Lung (tissue), 12 donors: ENCODE data around the gene FNDC7. TPM values are rescaled to one million over a fixed set of nuclear protein-coding genes. Genes with fewer than 3 reads are reported as not detected.

Experiments
- ATAC-seq: fragments of 200-7000 bp; cut with Tn5 transposase; one replicate; pipeline ENCODE4 v1.9.1; 2020; ENCODE audit warnings: moderate number of reproducible peaks; ENCODE audit not compliant: insufficient read depth, low FRiP score
- DNase-seq, 3 donors: peaks; one replicate each; pipeline ENCODE4 v3.0.0-alpha.2; 2013 to 2017
- H3K27ac ChIP-seq, 2 donors: one replicate each; pipeline ENCODE4 v1.5.1; 2013; ENCODE audit warnings: mild to moderate bottlenecking in 2 of 2, moderate library complexity in 2 of 2, control low read depth in 1 of 2, inconsistent platforms in 1 of 2, low read depth in 1 of 2, low read length in 1 of 2
- H3K27me3 ChIP-seq, 3 donors: one replicate each; pipeline ENCODE4 v1.5.1; 2013; ENCODE audit warnings: low read length in 2 of 3; ENCODE audit not compliant: control insufficient read depth in 3 of 3, insufficient read depth in 3 of 3
- H3K36me3 ChIP-seq, 4 donors: one replicate each; pipeline ENCODE4 v1.5.1; 2013; ENCODE audit warnings: low read length in 4 of 4, mild to moderate bottlenecking in 1 of 4, moderate library complexity in 1 of 4; ENCODE audit not compliant: control insufficient read depth in 4 of 4, insufficient read depth in 4 of 4
- H3K4me1 ChIP-seq, 5 donors: one replicate each; pipeline ENCODE4 v1.5.1; 2013; ENCODE audit warnings: low read length in 5 of 5, mild to moderate bottlenecking in 2 of 5, moderate library complexity in 1 of 5; ENCODE audit not compliant: control insufficient read depth in 5 of 5, insufficient read depth in 5 of 5
- H3K4me3 ChIP-seq: one replicate; pipeline ENCODE4 v1.5.1; 2013; ENCODE audit warnings: mild to moderate bottlenecking, control low read depth, moderate library complexity
- H3K9ac ChIP-seq, 2 donors: one replicate each; pipeline ENCODE4 v1.5.1; 2013; ENCODE audit warnings: low read length in 2 of 2, control low read depth in 1 of 2; ENCODE audit not compliant: insufficient read depth in 1 of 2
- H3K9me3 ChIP-seq, 4 donors: one replicate each; pipeline ENCODE4 v1.5.1; 2013; ENCODE audit warnings: low read length in 3 of 4, mild to moderate bottlenecking in 1 of 4, moderate library complexity in 1 of 4; ENCODE audit not compliant: control insufficient read depth in 4 of 4, insufficient read depth in 3 of 4
- WGBS, 2 donors: extraction: QIAGEN DNeasy Blood & Tissue Kit; methylation state at CpG; one replicate each; pipeline ENCODE4 v1.1.7; 2013; 5-methylcytosine and 5-hydroxymethylcytosine counted together
- polyA plus RNA-seq, 2 donors: library from polyadenylated mRNA; stranded (reverse); fragments of 200-250 nt; gene quantifications; one replicate each; pipeline ENCODE4 v1.2.1, GENCODE V29; 2013
- total RNA-seq, 2 donors: library from RNA; depleted of rRNA in 1 of 2; stranded (reverse); fragments of >200 nt in 1 of 2; gene quantifications; one replicate each; pipeline ENCODE4 v1.2.1, GENCODE V29; 2014 to 2021
- TF ChIP-seq, protein P1 (sequence below): IDR thresholded peaks from 2 replicates; pipeline ENCODE4 v1.5.1; 2012; ENCODE audit warnings: mild to moderate bottlenecking; ENCODE audit errors: control extremely low read depth, extremely low read depth
- donor health status: control.
- donor health status: control.
- donor health status: Bipolar disorder and iron deficiency.
- donor health status: healthy.
- donor health status: DM: yes; HTN: yes; CAD: no.

Gene FNDC7
- total and polyA plus RNA-seq, 4 donors, result 0.01 to 0.06 (median 0.06) TPM; not detected in 1

DNA sequence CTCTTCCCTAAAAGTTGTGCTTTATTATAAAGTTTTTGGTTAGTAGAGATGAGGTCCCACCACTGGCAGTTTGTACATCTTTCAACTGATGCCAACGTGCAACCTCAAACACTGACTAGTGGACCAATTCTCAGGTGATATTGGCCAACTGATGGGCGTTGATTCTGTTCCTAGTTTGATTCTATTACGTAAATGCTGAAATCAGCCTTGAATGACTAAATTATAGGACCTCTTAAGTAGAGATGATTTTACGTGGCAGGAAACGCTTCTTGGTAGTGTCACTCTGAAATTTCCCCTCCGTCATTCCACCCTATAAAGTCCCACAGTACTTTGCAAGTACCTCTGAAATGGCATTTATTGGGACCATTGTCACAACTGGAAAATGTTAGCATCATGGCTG, 8.8 kb upstream of the FNDC7 start:
- 57 to 67% methylated on average over 6 of the region's 6 CpGs for WGBS, 2 donors
- H3K4me3 ChIP-seq, result no peak overlapping the region
- no peak overlapping the region for H3K9ac ChIP-seq
- DNase-seq (no peak), ATAC-seq (no peak)
- H3K27me3 ChIP-seq, result no peaks in the 10 kb centered on the region
- no peak overlapping the region for H3K27ac ChIP-seq
- H3K9me3 ChIP-seq, result no peaks in the 10 kb centered on the region
- TF ChIP-seq, protein P1, sequence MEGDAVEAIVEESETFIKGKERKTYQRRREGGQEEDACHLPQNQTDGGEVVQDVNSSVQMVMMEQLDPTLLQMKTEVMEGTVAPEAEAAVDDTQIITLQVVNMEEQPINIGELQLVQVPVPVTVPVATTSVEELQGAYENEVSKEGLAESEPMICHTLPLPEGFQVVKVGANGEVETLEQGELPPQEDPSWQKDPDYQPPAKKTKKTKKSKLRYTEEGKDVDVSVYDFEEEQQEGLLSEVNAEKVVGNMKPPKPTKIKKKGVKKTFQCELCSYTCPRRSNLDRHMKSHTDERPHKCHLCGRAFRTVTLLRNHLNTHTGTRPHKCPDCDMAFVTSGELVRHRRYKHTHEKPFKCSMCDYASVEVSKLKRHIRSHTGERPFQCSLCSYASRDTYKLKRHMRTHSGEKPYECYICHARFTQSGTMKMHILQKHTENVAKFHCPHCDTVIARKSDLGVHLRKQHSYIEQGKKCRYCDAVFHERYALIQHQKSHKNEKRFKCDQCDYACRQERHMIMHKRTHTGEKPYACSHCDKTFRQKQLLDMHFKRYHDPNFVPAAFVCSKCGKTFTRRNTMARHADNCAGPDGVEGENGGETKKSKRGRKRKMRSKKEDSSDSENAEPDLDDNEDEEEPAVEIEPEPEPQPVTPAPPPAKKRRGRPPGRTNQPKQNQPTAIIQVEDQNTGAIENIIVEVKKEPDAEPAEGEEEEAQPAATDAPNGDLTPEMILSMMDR, result no peak
- peaks cover 4 to 21% (median 16%) of the 10 kb centered on the region in 4 donors for H3K36me3 ChIP-seq
- H3K4me1 ChIP-seq, result peaks cover 0 to 3% (median 0%) of the 10 kb centered on the region in 5 donors

DNA sequence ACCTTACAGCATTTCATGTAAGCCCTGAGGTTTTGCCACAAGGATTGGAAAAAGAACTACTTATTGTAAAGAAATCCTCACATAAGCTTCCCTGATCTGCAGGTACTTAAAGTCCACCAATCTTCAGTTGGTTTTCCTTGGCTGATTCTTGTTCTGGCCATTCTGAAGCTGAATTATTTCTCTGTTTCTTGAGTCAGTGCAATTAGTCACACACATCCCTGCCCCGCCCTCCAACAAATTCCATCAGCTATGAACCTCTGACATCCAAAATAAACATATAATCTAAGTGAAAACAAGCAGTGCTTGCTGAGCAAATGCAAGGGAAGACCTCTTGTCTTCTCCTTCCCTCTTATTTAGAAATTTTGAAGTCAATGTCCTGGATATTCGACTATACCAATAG, 8.2 kb upstream of the FNDC7 start:
- peaks cover 4 to 15% (median 11%) of the 10 kb centered on the region in 4 donors for H3K36me3 ChIP-seq
- H3K27ac ChIP-seq, result no peak overlapping the region
- no peaks in the 10 kb centered on the region for H3K9me3 ChIP-seq
- ATAC-seq (no peak), DNase-seq (no peak)
- H3K27me3 ChIP-seq, result no peaks in the 10 kb centered on the region
- WGBS, 2 donors, result 69 to 79% methylated on average over 2 of the region's 2 CpGs
- TF ChIP-seq, protein P1, result no peak
- no peak overlapping the region for H3K9ac ChIP-seq
- no peak overlapping the region for H3K4me3 ChIP-seq
- H3K4me1 ChIP-seq, result peaks cover 0 to 4% (median 0%) of the 10 kb centered on the region in 5 donors

DNA sequence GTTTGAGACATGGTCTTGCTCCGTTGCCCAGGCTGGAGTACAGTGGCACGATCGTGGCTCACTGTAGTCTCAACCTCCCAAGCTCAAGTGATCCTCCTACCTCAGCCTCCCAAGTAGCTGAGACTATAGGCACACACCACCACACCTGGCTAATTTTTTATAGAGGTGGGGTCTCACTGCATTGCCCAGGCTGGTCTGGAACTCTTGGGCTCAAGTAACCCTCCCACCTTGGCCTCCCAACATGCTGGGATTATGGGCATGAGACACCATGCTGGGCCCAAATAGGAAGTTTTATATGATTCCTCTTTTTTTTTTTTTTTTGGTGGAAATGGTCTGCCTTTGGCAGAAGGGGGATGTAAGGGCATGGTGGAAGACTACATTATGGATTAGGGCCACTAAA, 6.1 kb upstream of the FNDC7 start:
- 92 to 100% methylated on average over 3 of the region's 3 CpGs for WGBS, 2 donors

More for the DNA sequence above, 6.1 kb upstream of the FNDC7 start:
- TF ChIP-seq, protein P1, result no peak
- Histone ChIP-seq H3K9me3 (no peaks in the 10 kb centered on the region), H3K27ac (no peak overlapping the region), H3K27me3 (no peaks in the 10 kb centered on the region), H3K9ac (no peak overlapping the region), H3K4me3 (no peak overlapping the region), H3K4me1 (peaks cover 0 to 4% (median 0%) of the 10 kb centered on the region in 5 donors), H3K36me3 (peaks cover 0 to 3% (median 0%) of the 10 kb centered on the region in 4 donors)
- no peak for DNase-seq
- no peak for ATAC-seq
